Parathyroid adenoma (tissue), 2 donors: ENCODE data around the gene KYNU.

Experiments
- H2AFZ ChIP-seq: fragments of 300-600 bp; sonication (generic); one replicate; pipeline ENCODE4 v1.7.0; 2017; ENCODE audit warnings: antibody characterized with exemption, mild to moderate bottlenecking
- H3K27ac ChIP-seq: fragments of 300-600 bp; sonication (generic); one replicate; pipeline ENCODE4 v1.7.0; 2017
- H3K27me3 ChIP-seq: fragments of 300-600 bp; sonication (generic); one replicate; pipeline ENCODE4 v1.7.0; 2017; ENCODE audit warnings: low read length; ENCODE audit not compliant: control insufficient read depth, insufficient read depth
- H3K36me3 ChIP-seq: fragments of 300-600 bp; sonication (generic); one replicate; pipeline ENCODE4 v1.7.0; 2017; ENCODE audit warnings: low read length; ENCODE audit not compliant: control insufficient read depth, insufficient read depth
- H3K4me1 ChIP-seq: fragments of 300-600 bp; sonication (generic); one replicate; pipeline ENCODE4 v1.7.0; 2017; ENCODE audit warnings: control low read depth
- H3K4me2 ChIP-seq: fragments of 300-600 bp; sonication (generic); one replicate; pipeline ENCODE4 v1.7.0; 2017; ENCODE audit warnings: low read length
- H3K4me3 ChIP-seq: fragments of 300-600 bp; sonication (generic); one replicate; pipeline ENCODE4 v1.7.0; 2017; ENCODE audit warnings: low read depth, low read length
- H3K79me2 ChIP-seq: fragments of 300-600 bp; sonication (generic); one replicate; pipeline ENCODE4 v1.7.0; 2017; ENCODE audit warnings: control low read depth
- H3K9ac ChIP-seq: fragments of 300-600 bp; sonication (generic); one replicate; pipeline ENCODE4 v1.7.0; 2017; ENCODE audit warnings: mild to moderate bottlenecking
- H3K9me3 ChIP-seq: fragments of 300-600 bp; sonication (generic); one replicate; pipeline ENCODE4 v1.7.0; 2017; ENCODE audit warnings: low read length; ENCODE audit not compliant: control insufficient read depth
- TF ChIP-seq, protein P1 (sequence below): fragments of 300-600 bp; sonication (generic); IDR thresholded peaks from one replicate; pipeline ENCODE4 v1.7.0; 2017; ENCODE audit warnings: antibody characterized with exemption, mild to moderate bottlenecking
- donor health status: primary hyperparathyroidism.

Gene KYNU

GRCh38 chr2:142973160-142973821 lies 95.8 kb downstream of the KYNU start:
- peak overlapping the region; percentile 10 for H2AFZ ChIP-seq
- H3K27me3 ChIP-seq, result no peaks in the 10 kb centered on the region
- H3K9me3 ChIP-seq, result no peaks in the 10 kb centered on the region
- H3K79me2 ChIP-seq, result no peaks in the 10 kb centered on the region
- no peak overlapping the region for H3K4me2 ChIP-seq
- H3K36me3 ChIP-seq, result no peaks in the 10 kb centered on the region
- H3K27ac ChIP-seq, result no peak overlapping the region
- H3K9ac ChIP-seq, result no peak overlapping the region
- no peak overlapping the region for H3K4me3 ChIP-seq
- TF ChIP-seq, protein P1, sequence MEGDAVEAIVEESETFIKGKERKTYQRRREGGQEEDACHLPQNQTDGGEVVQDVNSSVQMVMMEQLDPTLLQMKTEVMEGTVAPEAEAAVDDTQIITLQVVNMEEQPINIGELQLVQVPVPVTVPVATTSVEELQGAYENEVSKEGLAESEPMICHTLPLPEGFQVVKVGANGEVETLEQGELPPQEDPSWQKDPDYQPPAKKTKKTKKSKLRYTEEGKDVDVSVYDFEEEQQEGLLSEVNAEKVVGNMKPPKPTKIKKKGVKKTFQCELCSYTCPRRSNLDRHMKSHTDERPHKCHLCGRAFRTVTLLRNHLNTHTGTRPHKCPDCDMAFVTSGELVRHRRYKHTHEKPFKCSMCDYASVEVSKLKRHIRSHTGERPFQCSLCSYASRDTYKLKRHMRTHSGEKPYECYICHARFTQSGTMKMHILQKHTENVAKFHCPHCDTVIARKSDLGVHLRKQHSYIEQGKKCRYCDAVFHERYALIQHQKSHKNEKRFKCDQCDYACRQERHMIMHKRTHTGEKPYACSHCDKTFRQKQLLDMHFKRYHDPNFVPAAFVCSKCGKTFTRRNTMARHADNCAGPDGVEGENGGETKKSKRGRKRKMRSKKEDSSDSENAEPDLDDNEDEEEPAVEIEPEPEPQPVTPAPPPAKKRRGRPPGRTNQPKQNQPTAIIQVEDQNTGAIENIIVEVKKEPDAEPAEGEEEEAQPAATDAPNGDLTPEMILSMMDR, result no peak
- H3K4me1 ChIP-seq, result no peaks in the 10 kb centered on the region

DNA sequence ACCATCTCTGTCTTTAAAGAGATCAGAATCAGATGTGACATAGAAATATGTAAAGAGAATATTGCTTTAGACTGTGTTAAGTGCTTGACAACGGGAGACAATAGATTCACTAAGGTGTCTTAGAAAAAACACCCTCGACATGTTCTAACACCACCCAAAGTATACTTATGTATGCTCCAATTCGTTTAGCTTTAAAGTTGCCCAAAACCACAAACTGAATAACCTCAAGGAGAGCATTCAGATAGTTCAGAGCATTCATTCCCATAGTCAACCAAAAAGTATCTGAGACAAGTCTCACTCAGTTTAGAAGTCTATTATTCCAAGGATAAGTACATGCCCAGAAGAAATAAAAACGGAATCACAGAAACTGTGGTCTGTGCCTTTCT lies 96.4 kb downstream of the KYNU start:
- Histone ChIP-seq H3K4me1 (no peaks in the 10 kb centered on the region), H3K4me2 (no peak overlapping the region), H3K4me3 (no peak overlapping the region), H3K9me3 (no peaks in the 10 kb centered on the region), H3K79me2 (no peaks in the 10 kb centered on the region), H2AFZ (no peak overlapping the region), H3K27me3 (no peaks in the 10 kb centered on the region), H3K9ac (no peak overlapping the region), H3K36me3 (no peaks in the 10 kb centered on the region), H3K27ac (no peak overlapping the region)
- TF ChIP-seq, protein P1, result no peak

DNA sequence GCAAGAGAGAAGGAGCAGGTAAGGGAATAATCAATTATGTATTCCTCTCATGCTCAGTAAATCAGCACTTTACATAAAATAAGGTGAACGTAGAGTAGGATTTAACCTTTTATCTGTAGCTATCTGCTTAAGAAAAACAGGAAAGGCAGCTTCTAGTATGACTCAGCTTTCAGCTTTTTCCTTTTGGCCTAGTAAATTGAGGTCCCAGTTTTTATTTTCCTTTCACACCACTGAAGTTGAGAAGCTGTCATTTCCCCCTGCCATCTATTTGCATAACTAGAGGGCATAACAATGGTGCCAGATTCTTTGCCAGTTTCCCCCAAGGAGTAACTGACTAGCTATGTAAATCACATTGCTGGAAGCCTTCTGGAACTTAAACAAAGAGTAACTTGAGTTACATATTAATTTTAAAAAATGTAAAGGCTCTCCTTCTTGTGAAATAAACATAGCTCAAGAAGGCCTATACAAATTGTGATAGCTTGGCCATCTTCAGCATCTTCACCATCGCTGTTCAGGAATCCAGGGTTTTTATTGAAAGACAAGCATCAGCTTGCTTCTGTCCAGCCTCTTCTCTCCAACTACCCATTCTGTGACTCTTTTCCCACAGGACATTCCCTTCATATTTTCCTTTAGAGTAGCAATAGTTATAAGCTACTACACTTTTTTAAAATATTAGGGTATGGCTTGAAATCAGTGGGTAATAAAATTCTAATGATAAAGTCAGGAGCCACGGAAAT lies 97.0 kb downstream of the KYNU start:
- TF ChIP-seq, protein P1, result no peak
- no peak overlapping the region for H2AFZ ChIP-seq
- no peak overlapping the region for H3K9ac ChIP-seq
- H3K27ac ChIP-seq, result no peak overlapping the region
- H3K4me3 ChIP-seq, result no peak overlapping the region
- no peaks in the 10 kb centered on the region for H3K27me3 ChIP-seq
- H3K79me2 ChIP-seq, result no peaks in the 10 kb centered on the region
- no peak overlapping the region for H3K4me2 ChIP-seq
- H3K36me3 ChIP-seq, result no peaks in the 10 kb centered on the region
- no peaks in the 10 kb centered on the region for H3K9me3 ChIP-seq
- H3K4me1 ChIP-seq, result no peaks in the 10 kb centered on the region

GRCh38 chr2:142975239-142975638 lies 97.8 kb downstream of the KYNU start:
- TF ChIP-seq, protein P1, result no peak
- Histone ChIP-seq H3K9me3 (no peaks in the 10 kb centered on the region), H3K9ac (no peak overlapping the region), H3K4me1 (no peaks in the 10 kb centered on the region), H2AFZ (no peak overlapping the region), H3K27me3 (no peaks in the 10 kb centered on the region), H3K79me2 (no peaks in the 10 kb centered on the region), H3K4me3 (no peak overlapping the region), H3K36me3 (no peaks in the 10 kb centered on the region), H3K27ac (no peak overlapping the region), H3K4me2 (no peak overlapping the region)
